Transverse colon (tissue), 4 donors: ENCODE data around the gene TMC6. TPM values are rescaled to one million over a fixed set of nuclear protein-coding genes. Genes with fewer than 3 reads are reported as not detected.
"Not testable (repeated sequence)": the region's sequence is repeated elsewhere in the genome, so short reads cannot be mapped to it uniquely, and the experiment has no call there.

Source experiments
- DNase-seq: peaks from one replicate; pipeline ENCODE4 v3.0.0-alpha.2; 2019
- H3K27ac ChIP-seq, 4 donors: fragments of 200-600 bp; sonication (generic); 2 replicates each; pipeline ENCODE4 v1.5.1; 2016 to 2018; ENCODE audit warnings: inconsistent platforms in 4 of 4
- H3K27me3 ChIP-seq: fragments of 200-600 bp; sonication (generic); 2 replicates; pipeline ENCODE4 v1.5.1; 2017; ENCODE audit warnings: inconsistent platforms
- H3K36me3 ChIP-seq, 4 donors: fragments of 200-600 bp; sonication (generic); 2 replicates each; pipeline ENCODE4 v1.5.1; 2017 to 2019; ENCODE audit warnings: inconsistent platforms in 4 of 4
- H3K4me1 ChIP-seq, 4 donors: fragments of 200-600 bp; sonication (generic); 2 replicates each; pipeline ENCODE4 v1.5.1; 2017 to 2020; ENCODE audit warnings: inconsistent platforms in 4 of 4
- H3K4me3 ChIP-seq, 4 donors: fragments of 200-600 bp; sonication (generic); 1 replicate in 1 of 4; 2 replicates in 3 of 4; pipeline versions ENCODE4 v1.5.1 to v1.6.1; 2017 to 2019; ENCODE audit warnings: inconsistent platforms in 4 of 4
- H3K9me3 ChIP-seq, 2 donors: fragments of 200-600 bp; sonication (generic); 2 replicates each; pipeline ENCODE4 v1.5.1; 2017 to 2019; ENCODE audit warnings: inconsistent platforms in 2 of 2
- CTCF ChIP-seq, 5 experiments: fragments of 200-600 bp in 3 of 5; fragments of 450-650 bp in 2 of 5; sonication (generic) in 3 of 5; IDR thresholded peaks; 1 replicate in 2 of 5; 2 replicates in 3 of 5; pipeline ENCODE4 v1.5.1; 2016 to 2017; ENCODE audit warnings: antibody characterized with exemption in 5 of 5, inconsistent platforms in 3 of 5, mild to moderate bottlenecking in 2 of 5, moderate library complexity in 1 of 5
- EP300 ChIP-seq: sonication (generic); formaldehyde crosslinking; IDR thresholded peaks from one replicate; pipeline ENCODE4 v1.6.1; 2017; ENCODE audit warnings: antibody characterized with exemption, low read depth
- POLR2A ChIP-seq: fragments of 450-650 bp; IDR thresholded peaks from one replicate; pipeline ENCODE4 v1.6.1; 2016; ENCODE audit warnings: antibody characterized with exemption, mild to moderate bottlenecking, moderate library complexity
- POLR2AphosphoS5 ChIP-seq, 3 donors: sonication (generic); formaldehyde crosslinking; IDR thresholded peaks; one replicate each; pipeline ENCODE4 v1.6.1; 2016; ENCODE audit warnings: antibody characterized with exemption in 3 of 3
- WGBS, 2 donors: methylation state at CpG; one replicate each; pipeline ENCODE4 v1.1.5; 2018; ENCODE audit warnings: low coverage in 1 of 2; 5-methylcytosine and 5-hydroxymethylcytosine counted together
- in situ Hi-C, 4 donors: fragments of 200-750 bp; cut with MboI; loops; one replicate each; pipeline versions ENCODE4 v1.15.0 to v1.15.1; 2017; ENCODE audit warnings: low sequenced_read_pairs in 3 of 4, low pct_ligation_motif_present in 1 of 4, low pct_unique_long_range_greater_than_20kb in 1 of 4
- intact Hi-C: fragments of 100-400 bp; cut with DNase I; formaldehyde crosslinking; loops from one replicate; pipeline ENCODE4 v1.15.1; 2023; ENCODE audit warnings: low total_unique reads
- total RNA-seq, 4 donors: library from RNA; depleted of rRNA; stranded (reverse); fragments of >200 nt; gene quantifications; one replicate each; pipeline ENCODE4 v1.1.0, GENCODE V29; 2016

Gene TMC6
- total RNA-seq, 4 donors from 2014 or later = 39.7 to 181 (median 68.0) TPM

GRCh38 chr17:78117027-78117981, 11.3 kb downstream of the TMC6 start:
- in situ Hi-C loops (loop anchor here in 3 of 4 donors (10.0 kb wide), 2 partner anchors 57 to 127 kb away; no protein-coding TSS in a partner anchor), intact Hi-C loops (loop anchor here (10.0 kb wide), 1 partner anchor 137 kb away; no protein-coding TSS in a partner anchor)
- peak; percentile 53 for DNase-seq

GRCh38 chr17:78116411-78116810, 12.1 kb downstream of the TMC6 start:
- WGBS, 2 donors = 93% methylated on average over 9 of the region's 9 CpGs; no CpG with 5 or more reads in 1 of the 2 donors
- in situ Hi-C loops = loop anchor here in 3 of 4 donors (10.0 kb wide), 2 partner anchors 58 to 128 kb away; no protein-coding TSS in a partner anchor

More at GRCh38 chr17:78117027-78117981, 11.3 kb downstream of the TMC6 start:
- WGBS, 2 donors = 56% methylated on average over 39 of the region's 41 CpGs; no CpG with 5 or more reads in 1 of the 2 donors
- Histone ChIP-seq H3K27ac (no peak overlapping the region), H3K4me1 (peaks cover 0 to 14% (median 12%) of the 10 kb centered on the region in 4 donors), H3K36me3 (peaks cover 0 to 3% (median 0%) of the 10 kb centered on the region in 4 donors), H3K9me3 (no peaks in the 10 kb centered on the region), H3K4me3 (no peak overlapping the region), H3K27me3 (no peaks in the 10 kb centered on the region)
- TF ChIP-seq CTCF (IDR thresholded peaks at IDR 0.05) = peak; percentile 30 to 64 (median 55)
- no peak for TF ChIP-seq POLR2AphosphoS5 (IDR thresholded peaks at IDR 0.05)

GRCh38 chr17:78115803-78116202, 12.8 kb downstream of the TMC6 start:
- 94% methylated on average over 15 of the region's 18 CpGs; no CpG with 5 or more reads in 1 of the 2 donors for WGBS, 2 donors
- H3K4me3 ChIP-seq, H3K36me3 ChIP-seq, H3K27ac ChIP-seq, H3K27me3 ChIP-seq, H3K9me3 ChIP-seq, DNase-seq: not testable (repeated sequence)
- H3K4me1 ChIP-seq = peaks cover 0 to 14% (median 11%) of the 10 kb centered on the region in 4 donors
- intact Hi-C loops (loop anchor here (10.0 kb wide), 1 partner anchor 139 kb away; no protein-coding TSS in a partner anchor), in situ Hi-C loops (loop anchor here in 3 of 4 donors (10.0 kb wide), 2 partner anchors 59 to 129 kb away; no protein-coding TSS in a partner anchor)

More at GRCh38 chr17:78116411-78116810, 12.1 kb downstream of the TMC6 start:
- H3K27me3 ChIP-seq = no peaks in the 10 kb centered on the region
- H3K9me3 ChIP-seq = no peaks in the 10 kb centered on the region
- no peak overlapping the region for H3K27ac ChIP-seq
- intact Hi-C loops = loop anchor here (10.0 kb wide), 1 partner anchor 138 kb away; no protein-coding TSS in a partner anchor
- H3K36me3 ChIP-seq = no peaks in the 10 kb centered on the region
- no peak for TF ChIP-seq CTCF (IDR thresholded peaks at IDR 0.05)
- TF ChIP-seq POLR2AphosphoS5 (IDR thresholded peaks at IDR 0.05) = no peak
- no peak for TF ChIP-seq EP300
- TF ChIP-seq POLR2A = no peak
- no peak for DNase-seq
- H3K4me3 ChIP-seq = no peak overlapping the region
- peaks cover 0 to 14% (median 11%) of the 10 kb centered on the region in 4 donors for H3K4me1 ChIP-seq

GRCh38 chr17:78114831-78115723, 13.5 kb downstream of the TMC6 start:
- Histone ChIP-seq H3K9me3 (no peaks in the 10 kb centered on the region), H3K36me3 (no peaks in the 10 kb centered on the region), H3K27me3 (no peaks in the 10 kb centered on the region), H3K4me1 (peaks cover 0 to 14% (median 11%) of the 10 kb centered on the region in 4 donors), H3K4me3 (no peak overlapping the region), H3K27ac (no peak overlapping the region)
- intact Hi-C loops (loop anchor here (5.0 to 10.0 kb wide), 2 partner anchors 62 to 140 kb away; no protein-coding TSS in a partner anchor), in situ Hi-C loops (loop anchor here in 3 of 4 donors (10.0 kb wide), 2 partner anchors 60 to 130 kb away; no protein-coding TSS in a partner anchor)
- no peak for DNase-seq
- WGBS, 2 donors = 83 to 90% methylated on average over 6 to 27 of the region's 28 CpGs
- no peak for TF ChIP-seq POLR2A
- no peak for TF ChIP-seq POLR2AphosphoS5 (IDR thresholded peaks at IDR 0.05)
- TF ChIP-seq CTCF (IDR thresholded peaks at IDR 0.05) = no peak
- no peak for TF ChIP-seq EP300
